K562 (cell line): Measurements from ENCODE around the gene BLM. TPM values are rescaled to one million over a fixed set of nuclear protein-coding genes. Genes with fewer than 3 reads are reported as not detected.

Experiments
- ATAC-seq: fragments of 200-7000 bp; cut with Tn5 transposase; 3 replicates; pipeline ENCODE4 v1.9.1; 2020; ENCODE audit warnings: moderate library complexity
- BruUV-seq: library from RNA; stranded (reverse); fragments of 400-500 nt; replicated peaks from 2 replicates; lab custom pipeline; 2021; lab: Mats Ljungman, UMichigan
- CTCF ChIA-PET: fragments of 300-600 bp; formaldehyde crosslinking; extraction: SDS; loops from one replicate; lab custom pipeline; 2021; ENCODE audit warnings: low intra/inter-chr PET ratio; lab: Yijun Ruan, JAX
- POLR2A ChIA-PET: fragments of 300-600, 350-650 bp; sonication (Branson Sonifier 250); formaldehyde crosslinking; extraction: SDS; loops from one replicate; lab custom pipeline; 2021; ENCODE audit warnings: antibody characterized with exemption, inconsistent platforms; lab: Yijun Ruan, JAX
- DNase-seq, 4 experiments: peaks; one replicate each; pipeline versions ENCODE4 v3.0.0 to v3.0.0-alpha.2; 2011 to 2018; ENCODE audit warnings: low spot score in 3 of 4, mixed read lengths in 3 of 4; ENCODE audit errors: extremely low read depth in 1 of 4
- FAIRE-seq: peaks from 2 replicates; lab custom pipeline; 2011; peaks lifted over from hg19 to GRCh38; lab: Jason Lieb, UNC
- H2AFZ ChIP-seq: 2 replicates; pipeline ENCODE4 v1.6.0; 2011; ENCODE audit warnings: low read depth, low read length, control low read depth, inconsistent platforms
- H3K27ac ChIP-seq: fragments of 200-600 bp; 3 replicates; pipeline ENCODE4 v1.8.0; 2011; ENCODE audit warnings: low read depth, mild to moderate bottlenecking, control low read depth, inconsistent platforms, low read length, moderate library complexity, mixed read lengths; ENCODE audit errors: extremely low read depth
- H3K27me3 ChIP-seq, 2 experiments: fragments of 300-600 bp in 1 of 2; 2 replicates in 1 of 2; 3 replicates in 1 of 2; pipeline versions ENCODE4 v1.6.0 to v1.8.0; 2011; ENCODE audit warnings: inconsistent platforms in 2 of 2, low read length in 2 of 2, mild to moderate bottlenecking in 1 of 2, mixed read lengths in 1 of 2, moderate library complexity in 1 of 2; ENCODE audit not compliant: control insufficient read depth in 2 of 2, insufficient read depth in 2 of 2
- H3K36me3 ChIP-seq: fragments of 300-600 bp; 3 replicates; pipeline ENCODE4 v1.8.0; 2011; ENCODE audit warnings: mild to moderate bottlenecking, low read length, inconsistent platforms; ENCODE audit not compliant: control insufficient read depth, insufficient read depth
- H3K4me1 ChIP-seq, 2 experiments: fragments of 200-600 bp in 1 of 2; replicated peaks in 1 of 2; 2 replicates in 1 of 2; 3 replicates in 1 of 2; pipeline versions ENCODE4 v1.5.1 to v1.8.0; 2011; ENCODE audit warnings: inconsistent platforms in 2 of 2, low read length in 2 of 2, mild to moderate bottlenecking in 1 of 2, mixed read lengths in 1 of 2, moderate library complexity in 1 of 2; ENCODE audit not compliant: control insufficient read depth in 2 of 2, insufficient read depth in 2 of 2
- H3K4me2 ChIP-seq: 2 replicates; pipeline ENCODE4 v1.6.1; 2011; ENCODE audit warnings: low read length, control low read depth, inconsistent platforms, mixed read lengths; ENCODE audit not compliant: insufficient read depth
- H3K4me3 ChIP-seq: fragments of 200-600 bp; sonication (generic), shearing (Covaris generic); 2 replicates; pipeline ENCODE4 v1.5.1; 2016; ENCODE audit warnings: control low read depth, inconsistent platforms
- H3K79me2 ChIP-seq: fragments of 200-600 bp; 3 replicates; pipeline ENCODE4 v1.8.0; 2011; ENCODE audit warnings: low read length, inconsistent platforms; ENCODE audit not compliant: control insufficient read depth, insufficient read depth
- H3K9ac ChIP-seq, 2 experiments: 2 replicates each; pipeline versions ENCODE4 v1.6.0 to v1.6.1; 2011; ENCODE audit warnings: low read depth in 2 of 2, low read length in 2 of 2, control low read depth in 1 of 2, inconsistent platforms in 1 of 2, mild to moderate bottlenecking in 1 of 2, mixed read lengths in 1 of 2; ENCODE audit not compliant: insufficient read depth in 1 of 2
- H3K9me1 ChIP-seq: one replicate; pipeline ENCODE4 v1.6.0; 2011; ENCODE audit warnings: inconsistent platforms, mild to moderate bottlenecking, low read length, moderate library complexity; ENCODE audit not compliant: control insufficient read depth, insufficient read depth
- H3K9me3 ChIP-seq: replicated peaks from 2 replicates; pipeline ENCODE4 v1.5.1; 2011; ENCODE audit warnings: low read depth, low read length, inconsistent platforms; ENCODE audit not compliant: control insufficient read depth, insufficient read depth
- H4K20me1 ChIP-seq: replicated peaks from 2 replicates; pipeline ENCODE4 v1.6.1; 2011; ENCODE audit warnings: low read length, inconsistent platforms, mixed read lengths; ENCODE audit not compliant: control insufficient read depth, insufficient read depth
- CEBPB ChIP-seq: fragments of 450-650 bp; IDR thresholded peaks from 2 replicates; pipeline ENCODE4 v1.6.1; 2016; ENCODE audit warnings: missing genetic modification characterization, missing compliant biosample characterization
- CREM ChIP-seq: IDR thresholded peaks from 2 replicates; pipeline ENCODE4 v1.6.1; 2014; ENCODE audit warnings: antibody characterized with exemption, low read depth
- GABPA ChIP-seq: fragments of 200-800 bp; sonication (Bioruptor generic); conservative IDR thresholded peaks from 2 replicates; pipeline ENCODE4 v1.6.1; 2016; ENCODE audit warnings: low read depth, missing genetic modification characterization, missing compliant biosample characterization
- KAT2B ChIP-seq: IDR thresholded peaks from one replicate; pipeline ENCODE4 v1.6.1; 2012; ENCODE audit warnings: low read depth, mild to moderate bottlenecking, control low read depth, inconsistent platforms, low read length, moderate library complexity
- MIER1 ChIP-seq: fragments of 450-650 bp; IDR thresholded peaks from 2 replicates; pipeline ENCODE4 v1.6.1; 2016; ENCODE audit warnings: antibody characterized with exemption, mild to moderate bottlenecking, low read depth
- NCOA4 ChIP-seq: fragments of 450-650 bp; IDR thresholded peaks from 2 replicates; pipeline ENCODE4 v1.6.1; 2018; ENCODE audit warnings: mild to moderate bottlenecking; ENCODE audit not compliant: partially characterized antibody
- PRDM10 ChIP-seq: fragments of 450-650 bp; IDR thresholded peaks from 2 replicates; pipeline ENCODE4 v1.6.1; 2018; ENCODE audit not compliant: partially characterized antibody
- RCOR1 ChIP-seq, 2 experiments: IDR thresholded peaks; 2 replicates each; pipeline ENCODE4 v1.6.1; 2012; ENCODE audit warnings: low read depth in 2 of 2, low read length in 2 of 2, borderline replicate concordance in 1 of 2, improper control_type of control experiment in 1 of 2
- TEAD1 ChIP-seq, 2 experiments: fragments of 450-650 bp in 1 of 2; sonication (generic) in 1 of 2; formaldehyde crosslinking; IDR thresholded peaks; 2 replicates each; pipeline versions ENCODE4 v1.4.0 to v1.8.0; 2020 to 2022; ENCODE audit warnings: mild to moderate bottlenecking in 2 of 2, missing genetic modification reagents in 1 of 2
- ZC3H8 ChIP-seq: fragments of 450-650 bp; IDR thresholded peaks from 2 replicates; pipeline ENCODE4 v1.6.1; 2017
- ZNF224 ChIP-seq: sonication (generic); formaldehyde crosslinking; IDR thresholded peaks from 2 replicates; pipeline ENCODE4 v1.8.0; 2022; ENCODE audit warnings: mild to moderate bottlenecking, missing genetic modification reagents
- ZNF316 ChIP-seq: fragments of 450-650 bp; IDR thresholded peaks from 2 replicates; pipeline ENCODE4 v1.6.1; 2016
- ZNF444 ChIP-seq: fragments of 250-450 bp; sonication (Bioruptor Pico); IDR thresholded peaks from 2 replicates; pipeline ENCODE4 v1.4.0; 2020; ENCODE audit warnings: mild to moderate bottlenecking, moderate library complexity
- WGBS: fragments of 100-300 bp; shearing (Covaris generic); methylation state at CpG from one replicate; pipeline ENCODE4 v1.1.6; 2016; ENCODE audit warnings: low coverage, mixed read lengths; ENCODE audit not compliant: insufficient coverage; ENCODE audit errors: missing lambda C conversion rate; 5-methylcytosine and 5-hydroxymethylcytosine counted together
- in situ Hi-C: fragments of 300-500 bp; cut with MboI; formaldehyde crosslinking; loops from 4 replicates; pipeline ENCODE4 v1.15.0; 2018; ENCODE audit warnings: inconsistent platforms, mixed read lengths
- intact Hi-C: fragments of 100-400 bp; cut with micrococcal nuclease; formaldehyde crosslinking; loops from 2 replicates; pipeline ENCODE4 v1.14.2; 2022
- polyA plus RNA-seq, 8 experiments: library from polyadenylated mRNA; depleted of rRNA in 4 of 8; stranded (reverse) in 5 of 8; unstranded in 3 of 8; fragments of >200 nt; fragmentation: Nextera tagmentation in 2 of 8; fragmentation: Illumina TruSeq in 1 of 8; extraction: Ambion mirVana in 2 of 8; extraction: Trizol in 1 of 8; gene quantifications; 2 replicates each; pipeline versions ENCODE4 v1.2.1 to v1.2.3, GENCODE V29; 2011 to 2014; ENCODE audit warnings: inconsistent platforms in 1 of 8, missing spikeins in 1 of 8
- total RNA-seq, 7 experiments: library from RNA; depleted of rRNA in 6 of 7; stranded (reverse); fragments of >200 nt in 6 of 7; fragmentation: Illumina TruSeq in 2 of 7; extraction: Trizol in 2 of 7; gene quantifications; 2 replicates each; pipeline versions ENCODE4 v1.2.1 to v1.2.3, GENCODE V29; 2011 to 2021; ENCODE audit warnings: low replicate concordance in 1 of 7
- TF ChIP-seq, protein P1 (sequence below): fragments of 450-650 bp; IDR thresholded peaks from 2 replicates; pipeline ENCODE4 v1.6.1; 2017; ENCODE audit warnings: antibody characterized with exemption, mild to moderate bottlenecking

The BLM gene
- total and polyA plus RNA-seq, 9 of the 15 experiments (the other 6 are each of a cell fraction or from before 2014, with no cell fraction given): 21.0 to 56.0 (median 43.9) TPM

DNA sequence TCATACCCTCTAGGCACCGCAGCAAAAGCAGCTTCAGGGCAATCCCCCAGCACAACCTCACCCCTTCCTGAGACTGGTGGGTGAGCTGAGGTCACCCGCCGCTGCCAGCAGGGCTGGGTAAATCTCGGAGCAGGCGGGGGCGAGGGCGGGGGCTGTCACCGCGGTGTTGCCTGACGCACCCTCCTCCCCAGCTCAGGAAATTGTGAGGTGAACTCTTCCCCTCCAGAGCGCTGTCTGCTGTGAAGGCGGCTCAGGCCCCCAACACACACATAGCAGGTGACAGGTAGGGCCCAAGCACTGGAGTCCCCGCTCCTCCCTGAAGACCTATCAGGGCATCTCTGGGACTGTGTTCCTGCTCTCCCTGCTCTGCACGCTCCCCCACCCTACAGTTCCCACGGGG, 121.0 kb downstream of the BLM start (continued):
- 0 out of 2 replicates have a peak, but pooled peaks have one; percentile 14 for TF ChIP-seq CREM
- no peak for TF ChIP-seq NCOA4
- no peak for TF ChIP-seq ZNF444 (CRISPR knock-in tag)
- no peak for TF ChIP-seq ZC3H8

- BruUV-seq: no TSS peak
- ChIA-PET CTCF (no interaction called here), POLR2A (interaction anchor here (0.6 kb wide), 1 partner anchor 11 kb away, joined by 4 read pairs; no protein-coding TSS in a partner anchor)
- Histone ChIP-seq H3K4me1 (peaks cover 63 to 69% of the 10 kb centered on the region in 2 experiments), H3K27ac (no peak overlapping the region), H4K20me1 (no peaks in the 10 kb centered on the region), H3K4me2 (no peak overlapping the region), H3K9me1 (no peaks in the 10 kb centered on the region), H3K4me3 (no peak overlapping the region), H3K27me3 (no peaks in the 10 kb centered on the region), H3K9ac (peak overlapping the region in 1 of 2 experiments; percentile 67; a peak in 2 of 4 replicates), H2AFZ (0 out of 2 replicates have a peak overlapping the region, but pooled peaks have one; percentile 22), H3K79me2 (no peaks in the 10 kb centered on the region), H3K9me3 (no peaks in the 10 kb centered on the region), H3K36me3 (no peaks in the 10 kb centered on the region)
- in situ Hi-C loops: no loop called here
- intact Hi-C loops: no loop called here
- ATAC-seq: no peak
- no peak for FAIRE-seq
- no peak for DNase-seq
- 86% methylated on average over 13 of the region's 15 CpGs for WGBS
- TF ChIP-seq PRDM10 (no peak), RCOR1 (IDR thresholded peaks at IDR 0.05; ENCODE audit: borderline replicate concordance in 1 of 2, low read depth in 2 of 2, low read length in 2 of 2) (no peak), MIER1 (no peak), ZNF316 (no peak), TEAD1 (CRISPR knock-in tag; IDR thresholded peaks at IDR 0.05) (no peak), ZNF224 (CRISPR knock-in tag) (no peak), CEBPB (no peak), KAT2B (no peak), GABPA (tag) (no peak)
- TF ChIP-seq, protein P1, sequence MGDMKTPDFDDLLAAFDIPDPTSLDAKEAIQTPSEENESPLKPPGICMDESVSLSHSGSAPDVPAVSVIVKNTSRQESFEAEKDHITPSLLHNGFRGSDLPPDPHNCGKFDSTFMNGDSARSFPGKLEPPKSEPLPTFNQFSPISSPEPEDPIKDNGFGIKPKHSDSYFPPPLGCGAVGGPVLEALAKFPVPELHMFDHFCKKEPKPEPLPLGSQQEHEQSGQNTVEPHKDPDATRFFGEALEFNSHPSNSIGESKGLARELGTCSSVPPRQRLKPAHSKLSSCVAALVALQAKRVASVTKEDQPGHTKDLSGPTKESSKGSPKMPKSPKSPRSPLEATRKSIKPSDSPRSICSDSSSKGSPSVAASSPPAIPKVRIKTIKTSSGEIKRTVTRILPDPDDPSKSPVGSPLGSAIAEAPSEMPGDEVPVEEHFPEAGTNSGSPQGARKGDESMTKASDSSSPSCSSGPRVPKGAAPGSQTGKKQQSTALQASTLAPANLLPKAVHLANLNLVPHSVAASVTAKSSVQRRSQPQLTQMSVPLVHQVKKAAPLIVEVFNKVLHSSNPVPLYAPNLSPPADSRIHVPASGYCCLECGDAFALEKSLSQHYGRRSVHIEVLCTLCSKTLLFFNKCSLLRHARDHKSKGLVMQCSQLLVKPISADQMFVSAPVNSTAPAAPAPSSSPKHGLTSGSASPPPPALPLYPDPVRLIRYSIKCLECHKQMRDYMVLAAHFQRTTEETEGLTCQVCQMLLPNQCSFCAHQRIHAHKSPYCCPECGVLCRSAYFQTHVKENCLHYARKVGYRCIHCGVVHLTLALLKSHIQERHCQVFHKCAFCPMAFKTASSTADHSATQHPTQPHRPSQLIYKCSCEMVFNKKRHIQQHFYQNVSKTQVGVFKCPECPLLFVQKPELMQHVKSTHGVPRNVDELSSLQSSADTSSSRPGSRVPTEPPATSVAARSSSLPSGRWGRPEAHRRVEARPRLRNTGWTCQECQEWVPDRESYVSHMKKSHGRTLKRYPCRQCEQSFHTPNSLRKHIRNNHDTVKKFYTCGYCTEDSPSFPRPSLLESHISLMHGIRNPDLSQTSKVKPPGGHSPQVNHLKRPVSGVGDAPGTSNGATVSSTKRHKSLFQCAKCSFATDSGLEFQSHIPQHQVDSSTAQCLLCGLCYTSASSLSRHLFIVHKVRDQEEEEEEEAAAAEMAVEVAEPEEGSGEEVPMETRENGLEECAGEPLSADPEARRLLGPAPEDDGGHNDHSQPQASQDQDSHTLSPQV: no peak; the same call in 1 of the 2 replicates
Observed at GRCh38 chr15:90838544-90838943, 121.4 kb downstream of the BLM start.
